Heart right ventricle (tissue), 16 donors: ENCODE results near the gene PARD3. TPM values are rescaled to one million over a fixed set of nuclear protein-coding genes. Genes with fewer than 3 reads are reported as not detected.

ENCODE experiments used
- ATAC-seq, 8 donors: fragments of 200-7000 bp; cut with Tn5 transposase; one replicate each; pipeline ENCODE4 v1.9.1; 2020; ENCODE audit warnings: mild to moderate bottlenecking in 8 of 8, moderate library complexity in 8 of 8, moderate number of reproducible peaks in 1 of 8
- DNase-seq, 2 donors: peaks; one replicate each; pipeline ENCODE4 v3.0.0-alpha.2; 2020
- H3K27ac ChIP-seq, 10 donors: fragments of 200-600 bp; sonication (generic) in 2 of 10; one replicate each; pipeline versions ENCODE4 v1.5.0 to v1.8.0; 2020 to 2022; ENCODE audit warnings: mild to moderate bottlenecking in 3 of 10
- H3K27me3 ChIP-seq, 7 donors: fragments of 200-600 bp; one replicate each; pipeline ENCODE4 v1.8.0; 2021 to 2022; ENCODE audit warnings: mild to moderate bottlenecking in 2 of 7
- H3K36me3 ChIP-seq, 9 donors: fragments of 200-600 bp; sonication (generic) in 1 of 9; one replicate each; pipeline versions ENCODE4 v1.5.0 to v1.8.0; 2020 to 2022; ENCODE audit warnings: mild to moderate bottlenecking in 2 of 9
- H3K4me1 ChIP-seq, 9 donors: fragments of 200-600 bp; sonication (generic) in 1 of 9; one replicate each; pipeline versions ENCODE4 v1.5.0 to v1.8.0; 2020 to 2022; ENCODE audit warnings: mild to moderate bottlenecking in 4 of 9
- H3K4me3 ChIP-seq, 10 donors: fragments of 200-600 bp; sonication (generic) in 2 of 10; one replicate each; pipeline versions ENCODE4 v1.5.0 to v1.8.0; 2020 to 2022; ENCODE audit warnings: mild to moderate bottlenecking in 7 of 10, moderate library complexity in 2 of 10
- H3K9me3 ChIP-seq, 11 donors: fragments of 200-600 bp in 10 of 11; sonication (generic) in 2 of 11; one replicate each; pipeline versions ENCODE4 v1.5.0 to v1.8.0; 2013 to 2022; ENCODE audit warnings: mild to moderate bottlenecking in 2 of 11, control low read depth in 1 of 11, moderate library complexity in 1 of 11
- WGBS, 2 donors: extraction: QIAGEN DNeasy Blood & Tissue Kit; methylation state at CpG; one replicate each; pipeline ENCODE4 v1.1.7; 2013; ENCODE audit warnings: inconsistent platforms in 1 of 2; 5-methylcytosine and 5-hydroxymethylcytosine counted together
- intact Hi-C, 10 donors: fragments of 100-400 bp; cut with DNase I; formaldehyde crosslinking; loops; one replicate each; pipeline versions ENCODE4 v1.11.1 to v1.14.2; 2022
- polyA plus RNA-seq, 2 donors: library from polyadenylated mRNA; stranded (reverse); fragments of 200-250 nt; gene quantifications; one replicate each; pipeline ENCODE4 v1.2.3, GENCODE V29; 2013
- total RNA-seq, 10 donors: library from RNA; stranded (reverse); fragmentation: NEBNext Ultra II Directional in 3 of 10; extraction: Animal tissue kit (Norgen Biotek cat#: 25700) in 3 of 10; gene quantifications; one replicate each; pipeline versions ENCODE4 v1.2.1 to v1.2.4, GENCODE V29; 2021 to 2023
- TF ChIP-seq, protein P1 (sequence below), 9 donors: fragments of 200-600 bp; sonication (generic) in 2 of 9; IDR thresholded peaks; one replicate each; pipeline versions ENCODE4 v1.5.0 to v1.8.0; 2021 to 2022; ENCODE audit warnings: antibody characterized with exemption in 9 of 9, mild to moderate bottlenecking in 5 of 9, moderate library complexity in 1 of 9
- donor health status: Arrhythmogenic right ventricular cardiomyopathy.
- donor health status: ischemic (EF 13 %, LVEDD 7.1; RV severe dilation, severe dysfunction).
- donor health status: healthy with polysubstance abuse.
- donor health status: DM: no; HTN: yes; CAD: no.
- donor health status: DM: no; HTN: no; CAD: no.
- donor health status: ischemic (EF 25% LVEDD 6.9; RV normal size, moderate dysfunction).
- donor health status: ischemic (EF 25% LVEDD 5.7; RV mildly dilated, moderate dysfunction).
- donor health status: healthy.
- donor health status: DM: yes; HTN: yes; CAD: no.
- donor health status: Ischemic cardiomyopathy.
- donor health status: ischemic (EF 35%, LVEDD 5.7; RV mildly dilated, moderate dysfunction).
- donor health status: nonischemic (EF 11% LVEDD 7.7; RV severe dilation, severe dysfunction).
- donor health status: DM: yes; HTN: yes; CAD: no.
- donor health status: PGD.
- donor health status: ischemic (EF 29% LVEDD 5.4; RV normal size, mild dysfunction).
- donor health status: nonischemic (EF 23%, LVEDD 6.1; RV moderate dilation, normal function).

PARD3 gene
- total and polyA plus RNA-seq, 12 donors: 19.7 to 41.8 (median 34.2) TPM

DNA sequence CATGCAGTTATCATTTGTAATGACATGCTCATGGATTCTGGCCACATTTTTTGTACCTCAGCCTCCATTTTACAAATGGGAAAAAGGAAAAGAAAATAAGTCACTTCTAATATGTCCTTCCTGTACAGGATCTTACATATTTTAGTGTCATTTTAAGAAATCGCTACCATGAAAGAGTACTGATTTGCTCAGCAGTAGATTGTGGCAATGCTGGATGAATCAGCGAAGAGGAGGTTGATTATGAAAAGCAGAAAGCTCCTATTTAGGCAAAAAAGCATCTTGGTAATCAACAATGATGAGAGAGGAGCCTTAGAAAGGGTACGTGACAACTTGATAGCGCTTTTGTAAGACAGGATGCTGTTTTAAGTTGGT, 522.9 kb downstream of the PARD3 start:
- H3K36me3 ChIP-seq: no peaks in the 10 kb centered on the region
- peaks cover 0 to 13% (median 0%) of the 10 kb centered on the region in 9 donors for H3K4me1 ChIP-seq
- H3K27ac ChIP-seq: no peak overlapping the region
- DNase-seq: no peak
- intact Hi-C loops: no loop called here
- no peak for ATAC-seq
- H3K27me3 ChIP-seq: no peaks in the 10 kb centered on the region
- H3K4me3 ChIP-seq: no peak overlapping the region
- H3K9me3 ChIP-seq: no peaks in the 10 kb centered on the region
- WGBS, 2 donors: 59 to 74% methylated on average over 4 of the region's 4 CpGs
- TF ChIP-seq, protein P1, sequence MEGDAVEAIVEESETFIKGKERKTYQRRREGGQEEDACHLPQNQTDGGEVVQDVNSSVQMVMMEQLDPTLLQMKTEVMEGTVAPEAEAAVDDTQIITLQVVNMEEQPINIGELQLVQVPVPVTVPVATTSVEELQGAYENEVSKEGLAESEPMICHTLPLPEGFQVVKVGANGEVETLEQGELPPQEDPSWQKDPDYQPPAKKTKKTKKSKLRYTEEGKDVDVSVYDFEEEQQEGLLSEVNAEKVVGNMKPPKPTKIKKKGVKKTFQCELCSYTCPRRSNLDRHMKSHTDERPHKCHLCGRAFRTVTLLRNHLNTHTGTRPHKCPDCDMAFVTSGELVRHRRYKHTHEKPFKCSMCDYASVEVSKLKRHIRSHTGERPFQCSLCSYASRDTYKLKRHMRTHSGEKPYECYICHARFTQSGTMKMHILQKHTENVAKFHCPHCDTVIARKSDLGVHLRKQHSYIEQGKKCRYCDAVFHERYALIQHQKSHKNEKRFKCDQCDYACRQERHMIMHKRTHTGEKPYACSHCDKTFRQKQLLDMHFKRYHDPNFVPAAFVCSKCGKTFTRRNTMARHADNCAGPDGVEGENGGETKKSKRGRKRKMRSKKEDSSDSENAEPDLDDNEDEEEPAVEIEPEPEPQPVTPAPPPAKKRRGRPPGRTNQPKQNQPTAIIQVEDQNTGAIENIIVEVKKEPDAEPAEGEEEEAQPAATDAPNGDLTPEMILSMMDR (IDR thresholded peaks at IDR 0.05): no peak

- intact Hi-C loops: no loop called here
- Histone ChIP-seq H3K4me3 (no peak overlapping the region), H3K4me1 (peaks cover 0 to 13% (median 0%) of the 10 kb centered on the region in 9 donors), H3K36me3 (no peaks in the 10 kb centered on the region), H3K27me3 (no peaks in the 10 kb centered on the region), H3K9me3 (no peaks in the 10 kb centered on the region), H3K27ac (no peak overlapping the region)
- DNase-seq (no peak), ATAC-seq (no peak)
- TF ChIP-seq, protein P1 (IDR thresholded peaks at IDR 0.05): no peak
- 71 to 88% methylated on average over 6 of the region's 6 CpGs for WGBS, 2 donors
These were observed 523.5 kb downstream of the PARD3 start for GRCh38 chr10:34291466-34292193.

DNA sequence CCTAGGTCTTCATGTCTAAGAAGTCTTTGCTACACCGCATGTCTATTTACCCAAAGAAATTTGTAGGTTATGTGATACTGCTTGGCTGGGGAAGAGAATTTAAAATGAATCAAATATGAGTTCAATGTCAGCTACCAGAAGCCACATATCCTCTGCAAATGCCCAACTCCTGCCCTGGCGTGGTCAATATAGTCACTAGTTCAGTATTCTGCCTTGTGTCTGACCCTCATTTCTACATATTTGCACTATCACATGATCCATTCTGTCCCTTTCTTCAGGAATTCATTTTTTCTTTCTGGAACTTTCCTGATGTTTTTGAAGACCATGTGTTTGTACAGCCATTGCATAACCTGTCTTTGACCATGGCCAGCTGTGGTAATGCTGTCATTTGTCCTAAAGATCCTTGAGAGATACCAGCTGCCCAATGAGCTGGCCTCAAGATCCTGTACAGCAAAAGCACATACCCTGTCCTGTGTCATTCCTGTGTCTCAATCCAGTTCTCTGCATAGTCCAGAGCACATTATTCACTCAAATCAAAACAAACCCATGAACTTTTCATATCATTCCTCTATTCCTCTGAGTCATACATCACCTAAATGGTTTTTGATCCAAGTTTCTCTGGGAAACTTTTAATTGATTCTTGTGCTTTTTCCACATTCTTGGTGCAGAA, 524.5 kb downstream of the PARD3 start:
- peak in 2 of 8 donors; percentile 57 to 83 for ATAC-seq
- TF ChIP-seq, protein P1 (IDR thresholded peaks at IDR 0.05): no peak
- Histone ChIP-seq H3K4me3 (no peak overlapping the region), H3K4me1 (peaks cover 0 to 13% (median 0%) of the 10 kb centered on the region in 9 donors), H3K36me3 (no peaks in the 10 kb centered on the region), H3K27ac (no peak overlapping the region), H3K9me3 (no peaks in the 10 kb centered on the region), H3K27me3 (no peaks in the 10 kb centered on the region)
- intact Hi-C loops: no loop called here
- 96 to 97% methylated on average over 2 of the region's 2 CpGs for WGBS, 2 donors
- no peak for DNase-seq

- intact Hi-C loops: no loop called here
- no peak for DNase-seq
- Histone ChIP-seq H3K4me1 (peaks cover 0 to 13% (median 0%) of the 10 kb centered on the region in 9 donors), H3K4me3 (no peak overlapping the region), H3K27me3 (no peaks in the 10 kb centered on the region), H3K36me3 (no peaks in the 10 kb centered on the region), H3K27ac (no peak overlapping the region), H3K9me3 (no peaks in the 10 kb centered on the region)
- ATAC-seq: no peak
- TF ChIP-seq, protein P1 (IDR thresholded peaks at IDR 0.05): no peak
- 85 to 91% methylated on average over 3 of the region's 3 CpGs for WGBS, 2 donors
These were observed 526.5 kb downstream of the PARD3 start for GRCh38 chr10:34288634-34289033.
